Measurements from ENCODE around the gene ASB6. TPM values are rescaled to one million over a fixed set of nuclear protein-coding genes. Genes with fewer than 3 reads are reported as not detected.

The ASB6 gene
- total and polyA plus RNA-seq, 2 experiments from 2014 or later, result 8.8 to 19.8 TPM

DNA sequence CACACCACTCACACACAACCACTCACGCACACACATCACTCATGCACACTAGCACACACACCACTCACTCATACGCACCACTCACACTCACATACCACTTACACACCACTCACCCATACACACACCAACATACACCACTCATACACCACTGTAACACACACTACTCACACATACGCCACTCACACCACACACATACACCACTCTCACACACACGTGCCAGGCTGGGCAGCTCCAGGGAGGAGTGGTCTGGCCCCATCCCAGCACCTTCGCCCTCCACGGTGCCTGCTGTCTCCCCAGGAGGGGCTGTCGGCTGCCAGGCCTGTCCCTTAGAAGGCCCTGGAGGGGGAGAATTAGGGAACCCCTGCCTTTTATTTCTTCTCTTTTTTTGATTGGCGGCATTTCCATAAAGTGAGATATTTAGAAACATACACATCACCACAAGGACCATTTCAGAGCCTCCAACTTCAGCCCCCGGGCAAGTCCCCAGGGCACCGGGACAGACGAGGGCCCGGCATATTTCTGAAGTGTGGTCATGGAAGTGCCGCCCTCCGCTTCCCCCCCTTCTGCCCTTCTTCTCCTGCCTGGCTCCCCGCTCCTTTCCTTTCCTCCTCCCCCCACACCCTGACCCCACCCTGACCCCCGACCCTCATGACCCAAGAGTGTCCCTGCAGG is 6.3 kb upstream of the ASB6 start:
- no peaks in the 10 kb centered on the region for H3K36me3 ChIP-seq (ENCODE audit: insufficient read depth)
- ATAC-seq (no peak), DNase-seq (ENCODE audit: low spot score) (no peak)
- H3K4me1 Mint-ChIP-seq, result no peaks in the 10 kb centered on the region
- no peaks in the 10 kb centered on the region for H3K79me2 ChIP-seq (replicated peaks; ENCODE audit: insufficient read depth)
- H3K36me3 Mint-ChIP-seq (ENCODE audit: low read depth), result no peaks in the 10 kb centered on the region
- no peak for TF ChIP-seq EZH2 (IDR thresholded peaks at IDR 0.05; ENCODE audit: low read depth, unreplicated experiment)
- no peak for TF ChIP-seq ZNF114 (CRISPR knock-in tag; IDR thresholded peaks at IDR 0.05)
- TF ChIP-seq, protein P1, sequence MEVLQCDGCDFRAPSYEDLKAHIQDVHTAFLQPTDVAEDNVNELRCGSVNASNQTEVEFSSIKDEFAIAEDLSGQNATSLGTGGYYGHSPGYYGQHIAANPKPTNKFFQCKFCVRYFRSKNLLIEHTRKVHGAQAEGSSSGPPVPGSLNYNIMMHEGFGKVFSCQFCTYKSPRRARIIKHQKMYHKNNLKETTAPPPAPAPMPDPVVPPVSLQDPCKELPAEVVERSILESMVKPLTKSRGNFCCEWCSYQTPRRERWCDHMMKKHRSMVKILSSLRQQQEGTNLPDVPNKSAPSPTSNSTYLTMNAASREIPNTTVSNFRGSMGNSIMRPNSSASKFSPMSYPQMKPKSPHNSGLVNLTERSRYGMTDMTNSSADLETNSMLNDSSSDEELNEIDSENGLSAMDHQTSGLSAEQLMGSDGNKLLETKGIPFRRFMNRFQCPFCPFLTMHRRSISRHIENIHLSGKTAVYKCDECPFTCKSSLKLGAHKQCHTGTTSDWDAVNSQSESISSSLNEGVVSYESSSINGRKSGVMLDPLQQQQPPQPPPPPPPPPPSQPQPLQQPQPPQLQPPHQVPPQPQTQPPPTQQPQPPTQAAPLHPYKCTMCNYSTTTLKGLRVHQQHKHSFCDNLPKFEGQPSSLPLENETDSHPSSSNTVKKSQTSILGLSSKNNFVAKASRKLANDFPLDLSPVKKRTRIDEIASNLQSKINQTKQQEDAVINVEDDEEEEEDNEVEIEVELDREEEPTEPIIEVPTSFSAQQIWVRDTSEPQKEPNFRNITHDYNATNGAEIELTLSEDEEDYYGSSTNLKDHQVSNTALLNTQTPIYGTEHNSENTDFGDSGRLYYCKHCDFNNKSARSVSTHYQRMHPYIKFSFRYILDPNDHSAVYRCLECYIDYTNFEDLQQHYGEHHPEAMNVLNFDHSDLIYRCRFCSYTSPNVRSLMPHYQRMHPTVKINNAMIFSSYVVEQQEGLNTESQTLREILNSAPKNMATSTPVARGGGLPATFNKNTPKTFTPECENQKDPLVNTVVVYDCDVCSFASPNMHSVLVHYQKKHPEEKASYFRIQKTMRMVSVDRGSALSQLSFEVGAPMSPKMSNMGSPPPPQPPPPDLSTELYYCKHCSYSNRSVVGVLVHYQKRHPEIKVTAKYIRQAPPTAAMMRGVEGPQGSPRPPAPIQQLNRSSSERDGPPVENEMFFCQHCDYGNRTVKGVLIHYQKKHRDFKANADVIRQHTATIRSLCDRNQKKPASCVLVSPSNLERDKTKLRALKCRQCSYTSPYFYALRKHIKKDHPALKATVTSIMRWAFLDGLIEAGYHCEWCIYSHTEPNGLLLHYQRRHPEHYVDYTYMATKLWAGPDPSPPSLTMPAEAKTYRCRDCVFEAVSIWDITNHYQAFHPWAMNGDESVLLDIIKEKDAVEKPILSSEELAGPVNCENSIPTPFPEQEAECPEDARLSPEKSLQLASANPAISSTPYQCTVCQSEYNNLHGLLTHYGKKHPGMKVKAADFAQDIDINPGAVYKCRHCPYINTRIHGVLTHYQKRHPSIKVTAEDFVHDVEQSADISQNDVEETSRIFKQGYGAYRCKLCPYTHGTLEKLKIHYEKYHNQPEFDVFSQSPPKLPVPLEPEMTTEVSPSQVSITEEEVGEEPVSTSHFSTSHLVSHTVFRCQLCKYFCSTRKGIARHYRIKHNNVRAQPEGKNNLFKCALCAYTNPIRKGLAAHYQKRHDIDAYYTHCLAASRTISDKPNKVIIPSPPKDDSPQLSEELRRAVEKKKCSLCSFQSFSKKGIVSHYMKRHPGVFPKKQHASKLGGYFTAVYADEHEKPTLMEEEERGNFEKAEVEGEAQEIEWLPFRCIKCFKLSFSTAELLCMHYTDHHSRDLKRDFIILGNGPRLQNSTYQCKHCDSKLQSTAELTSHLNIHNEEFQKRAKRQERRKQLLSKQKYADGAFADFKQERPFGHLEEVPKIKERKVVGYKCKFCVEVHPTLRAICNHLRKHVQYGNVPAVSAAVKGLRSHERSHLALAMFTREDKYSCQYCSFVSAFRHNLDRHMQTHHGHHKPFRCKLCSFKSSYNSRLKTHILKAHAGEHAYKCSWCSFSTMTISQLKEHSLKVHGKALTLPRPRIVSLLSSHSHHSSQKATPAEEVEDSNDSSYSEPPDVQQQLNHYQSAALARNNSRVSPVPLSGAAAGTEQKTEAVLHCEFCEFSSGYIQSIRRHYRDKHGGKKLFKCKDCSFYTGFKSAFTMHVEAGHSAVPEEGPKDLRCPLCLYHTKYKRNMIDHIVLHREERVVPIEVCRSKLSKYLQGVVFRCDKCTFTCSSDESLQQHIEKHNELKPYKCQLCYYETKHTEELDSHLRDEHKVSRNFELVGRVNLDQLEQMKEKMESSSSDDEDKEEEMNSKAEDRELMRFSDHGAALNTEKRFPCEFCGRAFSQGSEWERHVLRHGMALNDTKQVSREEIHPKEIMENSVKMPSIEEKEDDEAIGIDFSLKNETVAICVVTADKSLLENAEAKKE (CRISPR knock-in tag; IDR thresholded peaks at IDR 0.05), result no peak
- TF ChIP-seq, protein P2, sequence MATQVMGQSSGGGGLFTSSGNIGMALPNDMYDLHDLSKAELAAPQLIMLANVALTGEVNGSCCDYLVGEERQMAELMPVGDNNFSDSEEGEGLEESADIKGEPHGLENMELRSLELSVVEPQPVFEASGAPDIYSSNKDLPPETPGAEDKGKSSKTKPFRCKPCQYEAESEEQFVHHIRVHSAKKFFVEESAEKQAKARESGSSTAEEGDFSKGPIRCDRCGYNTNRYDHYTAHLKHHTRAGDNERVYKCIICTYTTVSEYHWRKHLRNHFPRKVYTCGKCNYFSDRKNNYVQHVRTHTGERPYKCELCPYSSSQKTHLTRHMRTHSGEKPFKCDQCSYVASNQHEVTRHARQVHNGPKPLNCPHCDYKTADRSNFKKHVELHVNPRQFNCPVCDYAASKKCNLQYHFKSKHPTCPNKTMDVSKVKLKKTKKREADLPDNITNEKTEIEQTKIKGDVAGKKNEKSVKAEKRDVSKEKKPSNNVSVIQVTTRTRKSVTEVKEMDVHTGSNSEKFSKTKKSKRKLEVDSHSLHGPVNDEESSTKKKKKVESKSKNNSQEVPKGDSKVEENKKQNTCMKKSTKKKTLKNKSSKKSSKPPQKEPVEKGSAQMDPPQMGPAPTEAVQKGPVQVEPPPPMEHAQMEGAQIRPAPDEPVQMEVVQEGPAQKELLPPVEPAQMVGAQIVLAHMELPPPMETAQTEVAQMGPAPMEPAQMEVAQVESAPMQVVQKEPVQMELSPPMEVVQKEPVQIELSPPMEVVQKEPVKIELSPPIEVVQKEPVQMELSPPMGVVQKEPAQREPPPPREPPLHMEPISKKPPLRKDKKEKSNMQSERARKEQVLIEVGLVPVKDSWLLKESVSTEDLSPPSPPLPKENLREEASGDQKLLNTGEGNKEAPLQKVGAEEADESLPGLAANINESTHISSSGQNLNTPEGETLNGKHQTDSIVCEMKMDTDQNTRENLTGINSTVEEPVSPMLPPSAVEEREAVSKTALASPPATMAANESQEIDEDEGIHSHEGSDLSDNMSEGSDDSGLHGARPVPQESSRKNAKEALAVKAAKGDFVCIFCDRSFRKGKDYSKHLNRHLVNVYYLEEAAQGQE (IDR thresholded peaks at IDR 0.05; ENCODE audit: unreplicated experiment), result no peak
- TF ChIP-seq CREB1 (CRISPR knock-in tag; IDR thresholded peaks at IDR 0.05; ENCODE audit: low read depth), result no peak
- no peak for TF ChIP-seq NANOG (IDR thresholded peaks at IDR 0.05; ENCODE audit: borderline replicate concordance)
- TF ChIP-seq EZH2phosphoT487 (IDR thresholded peaks at IDR 0.05; ENCODE audit: unreplicated experiment), result no peak
- TF ChIP-seq, protein P3, sequence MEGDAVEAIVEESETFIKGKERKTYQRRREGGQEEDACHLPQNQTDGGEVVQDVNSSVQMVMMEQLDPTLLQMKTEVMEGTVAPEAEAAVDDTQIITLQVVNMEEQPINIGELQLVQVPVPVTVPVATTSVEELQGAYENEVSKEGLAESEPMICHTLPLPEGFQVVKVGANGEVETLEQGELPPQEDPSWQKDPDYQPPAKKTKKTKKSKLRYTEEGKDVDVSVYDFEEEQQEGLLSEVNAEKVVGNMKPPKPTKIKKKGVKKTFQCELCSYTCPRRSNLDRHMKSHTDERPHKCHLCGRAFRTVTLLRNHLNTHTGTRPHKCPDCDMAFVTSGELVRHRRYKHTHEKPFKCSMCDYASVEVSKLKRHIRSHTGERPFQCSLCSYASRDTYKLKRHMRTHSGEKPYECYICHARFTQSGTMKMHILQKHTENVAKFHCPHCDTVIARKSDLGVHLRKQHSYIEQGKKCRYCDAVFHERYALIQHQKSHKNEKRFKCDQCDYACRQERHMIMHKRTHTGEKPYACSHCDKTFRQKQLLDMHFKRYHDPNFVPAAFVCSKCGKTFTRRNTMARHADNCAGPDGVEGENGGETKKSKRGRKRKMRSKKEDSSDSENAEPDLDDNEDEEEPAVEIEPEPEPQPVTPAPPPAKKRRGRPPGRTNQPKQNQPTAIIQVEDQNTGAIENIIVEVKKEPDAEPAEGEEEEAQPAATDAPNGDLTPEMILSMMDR (conservative IDR thresholded peaks at IDR 0.05; ENCODE audit: low read depth in 2 of 2), result no peak
- no peak for TF ChIP-seq JUNB (IDR thresholded peaks at IDR 0.05; ENCODE audit: unreplicated experiment)
- TF ChIP-seq, protein P4, sequence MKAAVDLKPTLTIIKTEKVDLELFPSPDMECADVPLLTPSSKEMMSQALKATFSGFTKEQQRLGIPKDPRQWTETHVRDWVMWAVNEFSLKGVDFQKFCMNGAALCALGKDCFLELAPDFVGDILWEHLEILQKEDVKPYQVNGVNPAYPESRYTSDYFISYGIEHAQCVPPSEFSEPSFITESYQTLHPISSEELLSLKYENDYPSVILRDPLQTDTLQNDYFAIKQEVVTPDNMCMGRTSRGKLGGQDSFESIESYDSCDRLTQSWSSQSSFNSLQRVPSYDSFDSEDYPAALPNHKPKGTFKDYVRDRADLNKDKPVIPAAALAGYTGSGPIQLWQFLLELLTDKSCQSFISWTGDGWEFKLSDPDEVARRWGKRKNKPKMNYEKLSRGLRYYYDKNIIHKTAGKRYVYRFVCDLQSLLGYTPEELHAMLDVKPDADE (IDR thresholded peaks at IDR 0.05), result no peak
- no peak for TF ChIP-seq ZNF331 (CRISPR knock-in tag; IDR thresholded peaks at IDR 0.05; ENCODE audit: low read depth)
- no peak for TF ChIP-seq STAT1 (IDR thresholded peaks at IDR 0.05; ENCODE audit: unreplicated experiment)
- no peak for TF ChIP-seq POLR2AphosphoS5 (IDR thresholded peaks at IDR 0.05; ENCODE audit: low read depth)
- no peaks in the 10 kb centered on the region for H4K20me1 ChIP-seq (replicated peaks; ENCODE audit: insufficient read depth)
- H3F3A ChIP-seq (replicated peaks; ENCODE audit: low read depth), result no peaks in the 10 kb centered on the region
- H3K9me3 Mint-ChIP-seq, result no peaks in the 10 kb centered on the region; the same call in 2 of the 3 replicates
- H3K4me3 Mint-ChIP-seq, result no peak overlapping the region
- H3K27me3 Mint-ChIP-seq (ENCODE audit: insufficient read depth, low read depth, poor library complexity), result peaks cover 14% of the 10 kb centered on the region
- no peaks in the 10 kb centered on the region for H3K27me3 ChIP-seq (ENCODE audit: insufficient read depth)
- no peak overlapping the region for H3K4me3 ChIP-seq
- H2AFZ ChIP-seq, result no peak overlapping the region
- H3K27ac Mint-ChIP-seq, result no peak overlapping the region
- H3K9me2 ChIP-seq (ENCODE audit: insufficient read depth), result no peaks in the 10 kb centered on the region
- no peak overlapping the region for H3K27ac ChIP-seq (ENCODE audit: low read depth)
- H3K4me2 ChIP-seq, result no peak overlapping the region
- H3K4me1 ChIP-seq (ENCODE audit: insufficient read depth), result no peaks in the 10 kb centered on the region
